GM18870 (cell line): ENCODE measurements around the gene SCYL2.
A peak's percentile ranks its signal among the peaks of the same experiment; 100 is the strongest.
"Not testable (repeated sequence)": the region's sequence is repeated elsewhere in the genome, so short reads cannot be mapped to it uniquely, and the experiment has no call there.

Experiments
- ATAC-seq: cut with Tn5 transposase; IDR thresholded peaks from one replicate; pipeline ENCODE4 v1.9.1; 2021; ENCODE audit warnings: moderate library complexity; ENCODE audit not compliant: unreplicated experiment

SCYL2 gene

GRCh38 chr12:100324498-100324897 is 57.5 kb downstream of the SCYL2 start:
- no peak for ATAC-seq

- ATAC-seq, result no peak
These were observed 59.2 kb downstream of the SCYL2 start for GRCh38 chr12:100326208-100326607.

- ATAC-seq, result peak; percentile 92
These were observed 62.8 kb downstream of the SCYL2 start for GRCh38 chr12:100329800-100330199.

- ATAC-seq, result no peak
These were observed 64.9 kb downstream of the SCYL2 start for GRCh38 chr12:100331871-100332270.

GRCh38 chr12:100332852-100333251 is 65.9 kb downstream of the SCYL2 start:
- ATAC-seq, result no peak

GRCh38 chr12:100337299-100337698 is 70.3 kb downstream of the SCYL2 start:
- no peak for ATAC-seq

- no peak for ATAC-seq
These were observed 70.8 kb downstream of the SCYL2 start for GRCh38 chr12:100337727-100338126.

GRCh38 chr12:100339071-100339470 is 72.1 kb downstream of the SCYL2 start:
- ATAC-seq, result no peak

- ATAC-seq, result not testable (repeated sequence)
These were observed 75.9 kb downstream of the SCYL2 start for GRCh38 chr12:100342897-100343296.

GRCh38 chr12:100344351-100344750 is 77.4 kb downstream of the SCYL2 start:
- ATAC-seq, result not testable (repeated sequence)

- ATAC-seq, result no peak
These were observed 78.2 kb downstream of the SCYL2 start for GRCh38 chr12:100345020-100345767.

GRCh38 chr12:100346660-100347059 is 79.7 kb downstream of the SCYL2 start:
- ATAC-seq, result no peak

- ATAC-seq, result no peak
These were observed 81.9 kb downstream of the SCYL2 start for GRCh38 chr12:100348657-100349454.

GRCh38 chr12:100356644-100357223 is 89.8 kb downstream of the SCYL2 start, which contains the start of gene SLC17A8:
Gene SLC17A8, plus strand, starts transcription at chr12:100357074. Its CDS starts 318 bp downstream, at chr12:100357392.
- no peak for ATAC-seq

- no peak for ATAC-seq
These were observed 92.3 kb downstream of the SCYL2 start for GRCh38 chr12:100359248-100359647.

GRCh38 chr12:100359822-100360221 is 92.8 kb downstream of the SCYL2 start:
- no peak for ATAC-seq

- no peak for ATAC-seq
These were observed 93.5 kb downstream of the SCYL2 start for GRCh38 chr12:100360450-100360849.

- no peak for ATAC-seq
These were observed 97.3 kb downstream of the SCYL2 start for GRCh38 chr12:100364324-100364723.

GRCh38 chr12:100365411-100365810 is 98.4 kb downstream of the SCYL2 start:
- ATAC-seq, result no peak

- no peak for ATAC-seq
These were observed 101.1 kb downstream of the SCYL2 start for GRCh38 chr12:100368066-100368465.

- ATAC-seq, result no peak
These were observed 104.2 kb downstream of the SCYL2 start for GRCh38 chr12:100371146-100371545.
